Stomach (tissue), 9 donors: ENCODE results near the gene GALNT5. TPM values are rescaled to one million over a fixed set of nuclear protein-coding genes. Genes with fewer than 3 reads are reported as not detected.
A peak's percentile ranks its signal among the peaks of the same experiment; 100 is the strongest.

Experiments used
- DNase-seq, 2 donors: peaks; one replicate each; pipeline versions ENCODE4 v3.0.0 to v3.0.0-alpha.2; 2013 to 2019
- H3K27ac ChIP-seq, 5 donors: fragments of 200-600 bp in 4 of 5; sonication (generic) in 4 of 5; one replicate each; pipeline ENCODE4 v1.5.1; 2013 to 2019; ENCODE audit warnings: mild to moderate bottlenecking in 1 of 5, moderate library complexity in 1 of 5
- H3K27me3 ChIP-seq, 3 donors: fragments of 200-600 bp; sonication (generic); one replicate each; pipeline ENCODE4 v1.5.1; 2017 to 2019; ENCODE audit warnings: mixed run types in 1 of 3
- H3K36me3 ChIP-seq, 4 donors: fragments of 200-600 bp; sonication (generic); 1 replicate in 3 of 4; 2 replicates in 1 of 4; pipeline ENCODE4 v1.5.1; 2016 to 2019
- H3K4me1 ChIP-seq, 4 donors: fragments of 200-600 bp; sonication (generic); one replicate each; pipeline ENCODE4 v1.5.1; 2016 to 2019
- H3K4me3 ChIP-seq, 4 donors: fragments of 200-600 bp; sonication (generic) in 3 of 4; one replicate each; pipeline ENCODE4 v1.5.1; 2016 to 2019; ENCODE audit warnings: mild to moderate bottlenecking in 1 of 4
- H3K9me3 ChIP-seq, 4 donors: fragments of 200-600 bp; sonication (generic); one replicate each; pipeline ENCODE4 v1.5.1; 2016 to 2019
- EP300 ChIP-seq: sonication (generic); formaldehyde crosslinking; IDR thresholded peaks from one replicate; pipeline ENCODE4 v1.6.1; 2017; ENCODE audit warnings: antibody characterized with exemption
- POLR2A ChIP-seq, 4 donors: fragments of 450-650 bp; IDR thresholded peaks; one replicate each; pipeline ENCODE4 v1.6.1; 2016; ENCODE audit warnings: antibody characterized with exemption in 4 of 4, control low read depth in 2 of 4, mild to moderate bottlenecking in 1 of 4, moderate library complexity in 1 of 4
- POLR2AphosphoS5 ChIP-seq, 3 donors: sonication (generic); formaldehyde crosslinking; IDR thresholded peaks; one replicate each; pipeline ENCODE4 v1.6.1; 2016; ENCODE audit warnings: antibody characterized with exemption in 3 of 3
- WGBS, 5 donors: extraction: QIAGEN DNeasy Blood & Tissue Kit in 3 of 5; methylation state at CpG; one replicate each; pipeline versions ENCODE4 v1.1.5 to v1.1.7; 2013 to 2018; 5-methylcytosine and 5-hydroxymethylcytosine counted together
- intact Hi-C: fragments of 100-400 bp; cut with DNase I; formaldehyde crosslinking; loops from one replicate; pipeline ENCODE4 v1.15.1; 2023; ENCODE audit warnings: low total_unique reads
- polyA plus RNA-seq, 3 donors: library from polyadenylated mRNA; stranded (reverse); fragments of 200-250 nt; gene quantifications; one replicate each; pipeline ENCODE4 v1.2.3, GENCODE V29; 2013
- total RNA-seq, 5 donors: library from RNA; depleted of rRNA; stranded (reverse); fragments of >200 nt; gene quantifications; one replicate each; pipeline versions ENCODE4 v1.1.0 to v1.2.3, GENCODE V29; 2014 to 2016
- TF ChIP-seq, protein P1 (sequence below), 7 experiments: fragments of 450-650 bp in 4 of 7; fragments of 200-600 bp in 3 of 7; sonication (generic) in 3 of 7; IDR thresholded peaks; one replicate each; pipeline ENCODE4 v1.5.1; 2016 to 2019; ENCODE audit warnings: antibody characterized with exemption in 7 of 7, control low read depth in 2 of 7, mild to moderate bottlenecking in 1 of 7
- donor health status: healthy with polysubstance abuse.
- donor health status: Bipolar disorder and iron deficiency.
- donor health status: healthy.

Gene GALNT5
- total and polyA plus RNA-seq, 8 donors = 1.1 to 27.5 (median 2.3) TPM

DNA sequence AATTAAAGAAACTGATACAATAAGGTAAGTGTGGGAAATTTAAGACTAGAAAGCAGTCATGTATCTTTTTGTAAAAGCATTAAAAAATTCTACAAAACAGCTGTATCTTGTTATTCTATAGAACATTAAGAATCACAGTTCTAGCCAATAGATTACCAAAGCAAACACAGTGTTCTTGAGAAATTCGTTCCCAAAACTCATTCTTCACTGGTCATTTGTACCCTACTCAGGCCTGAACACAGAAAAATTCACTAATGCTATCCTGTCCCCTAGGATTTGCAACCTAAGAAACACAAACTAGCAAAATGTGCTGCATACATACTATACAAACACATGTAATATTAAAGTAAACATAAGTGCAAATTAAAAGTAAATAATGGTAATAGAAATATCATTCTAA is 39.0 kb downstream of the GALNT5 start:
- Histone ChIP-seq H3K27me3 (no peaks in the 10 kb centered on the region), H3K4me1 (peaks cover 0 to 4% (median 2%) of the 10 kb centered on the region in 4 donors), H3K4me3 (no peak overlapping the region), H3K9me3 (no peaks in the 10 kb centered on the region), H3K27ac (no peak overlapping the region), H3K36me3 (no peaks in the 10 kb centered on the region)
- intact Hi-C loops = no loop called here
- TF ChIP-seq POLR2A (IDR thresholded peaks at IDR 0.05) (no peak), EP300 (no peak), POLR2AphosphoS5 (IDR thresholded peaks at IDR 0.05) (no peak)
- TF ChIP-seq, protein P1, sequence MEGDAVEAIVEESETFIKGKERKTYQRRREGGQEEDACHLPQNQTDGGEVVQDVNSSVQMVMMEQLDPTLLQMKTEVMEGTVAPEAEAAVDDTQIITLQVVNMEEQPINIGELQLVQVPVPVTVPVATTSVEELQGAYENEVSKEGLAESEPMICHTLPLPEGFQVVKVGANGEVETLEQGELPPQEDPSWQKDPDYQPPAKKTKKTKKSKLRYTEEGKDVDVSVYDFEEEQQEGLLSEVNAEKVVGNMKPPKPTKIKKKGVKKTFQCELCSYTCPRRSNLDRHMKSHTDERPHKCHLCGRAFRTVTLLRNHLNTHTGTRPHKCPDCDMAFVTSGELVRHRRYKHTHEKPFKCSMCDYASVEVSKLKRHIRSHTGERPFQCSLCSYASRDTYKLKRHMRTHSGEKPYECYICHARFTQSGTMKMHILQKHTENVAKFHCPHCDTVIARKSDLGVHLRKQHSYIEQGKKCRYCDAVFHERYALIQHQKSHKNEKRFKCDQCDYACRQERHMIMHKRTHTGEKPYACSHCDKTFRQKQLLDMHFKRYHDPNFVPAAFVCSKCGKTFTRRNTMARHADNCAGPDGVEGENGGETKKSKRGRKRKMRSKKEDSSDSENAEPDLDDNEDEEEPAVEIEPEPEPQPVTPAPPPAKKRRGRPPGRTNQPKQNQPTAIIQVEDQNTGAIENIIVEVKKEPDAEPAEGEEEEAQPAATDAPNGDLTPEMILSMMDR (IDR thresholded peaks at IDR 0.05) = no peak
- 9 to 36% (median 15%) methylated on average over 1 of the region's 1 CpG for WGBS, 5 donors
- DNase-seq = peak in 1 of 2 donors; percentile 26

DNA sequence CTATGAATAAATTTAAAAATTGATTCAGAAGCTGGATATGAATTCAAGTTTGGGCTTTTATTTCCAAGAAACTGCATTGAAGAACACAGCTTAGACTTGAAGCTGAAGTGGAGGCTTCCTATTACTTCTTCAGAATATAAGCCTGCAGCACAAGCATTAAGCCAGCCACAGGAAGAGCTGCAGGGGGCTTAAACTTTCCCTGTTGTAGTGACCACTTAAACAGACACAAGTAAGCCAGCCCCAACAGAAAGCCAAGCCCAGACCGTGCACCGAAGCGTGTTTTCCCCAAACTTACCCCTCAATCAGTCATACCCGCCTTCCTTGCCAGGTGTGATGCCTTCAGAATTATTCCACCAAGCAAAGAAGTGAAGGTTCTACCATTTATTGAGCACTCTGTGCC is 39.5 kb downstream of the GALNT5 start:
- no peaks in the 10 kb centered on the region for H3K9me3 ChIP-seq
- DNase-seq = no peak
- no peak overlapping the region for H3K27ac ChIP-seq
- whole genome bisulfite sequencing, 5 donors = 92 to 96% (median 94%) methylated on average over 4 of the region's 4 CpGs
- no peaks in the 10 kb centered on the region for H3K27me3 ChIP-seq
- TF ChIP-seq POLR2A (IDR thresholded peaks at IDR 0.05) (no peak), POLR2AphosphoS5 (IDR thresholded peaks at IDR 0.05) (no peak), EP300 (no peak)
- TF ChIP-seq, protein P1 (IDR thresholded peaks at IDR 0.05) = no peak
- H3K4me1 ChIP-seq = peaks cover 0 to 4% (median 2%) of the 10 kb centered on the region in 4 donors
- H3K4me3 ChIP-seq = no peak overlapping the region
- intact Hi-C loops = no loop called here
- no peaks in the 10 kb centered on the region for H3K36me3 ChIP-seq

DNA sequence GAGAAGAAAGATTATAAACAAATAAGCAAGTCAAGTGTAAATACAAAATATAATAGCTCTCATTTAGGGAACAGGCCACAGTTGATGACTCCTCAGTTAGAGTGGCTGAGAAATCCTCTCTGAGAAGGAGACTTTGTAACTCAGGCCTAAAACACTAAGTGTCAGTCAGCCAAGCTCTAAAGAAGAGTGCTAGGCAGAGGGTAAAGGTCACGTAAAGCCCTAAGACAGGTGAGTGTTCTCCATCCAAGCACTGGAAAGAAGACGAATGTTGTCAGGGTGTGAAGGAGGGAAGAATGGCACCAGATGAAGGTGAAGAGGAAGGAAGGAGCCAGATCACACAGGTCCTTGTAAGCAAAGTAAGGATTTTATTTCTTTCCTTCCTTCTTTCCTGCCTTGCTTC is 43.8 kb downstream of the GALNT5 start:
- TF ChIP-seq EP300 (no peak), POLR2A (IDR thresholded peaks at IDR 0.05) (no peak), POLR2AphosphoS5 (IDR thresholded peaks at IDR 0.05) (no peak)
- TF ChIP-seq, protein P1 (IDR thresholded peaks at IDR 0.05) = no peak
- H3K4me1 ChIP-seq = peaks cover 0 to 5% (median 2%) of the 10 kb centered on the region in 4 donors
- H3K36me3 ChIP-seq = no peaks in the 10 kb centered on the region
- H3K27ac ChIP-seq = no peak overlapping the region
- WGBS, 5 donors = 72 to 88% (median 82%) methylated on average over 2 of the region's 2 CpGs
- intact Hi-C loops = no loop called here
- no peak overlapping the region for H3K4me3 ChIP-seq
- no peak for DNase-seq
- no peaks in the 10 kb centered on the region for H3K27me3 ChIP-seq
- no peaks in the 10 kb centered on the region for H3K9me3 ChIP-seq

DNA sequence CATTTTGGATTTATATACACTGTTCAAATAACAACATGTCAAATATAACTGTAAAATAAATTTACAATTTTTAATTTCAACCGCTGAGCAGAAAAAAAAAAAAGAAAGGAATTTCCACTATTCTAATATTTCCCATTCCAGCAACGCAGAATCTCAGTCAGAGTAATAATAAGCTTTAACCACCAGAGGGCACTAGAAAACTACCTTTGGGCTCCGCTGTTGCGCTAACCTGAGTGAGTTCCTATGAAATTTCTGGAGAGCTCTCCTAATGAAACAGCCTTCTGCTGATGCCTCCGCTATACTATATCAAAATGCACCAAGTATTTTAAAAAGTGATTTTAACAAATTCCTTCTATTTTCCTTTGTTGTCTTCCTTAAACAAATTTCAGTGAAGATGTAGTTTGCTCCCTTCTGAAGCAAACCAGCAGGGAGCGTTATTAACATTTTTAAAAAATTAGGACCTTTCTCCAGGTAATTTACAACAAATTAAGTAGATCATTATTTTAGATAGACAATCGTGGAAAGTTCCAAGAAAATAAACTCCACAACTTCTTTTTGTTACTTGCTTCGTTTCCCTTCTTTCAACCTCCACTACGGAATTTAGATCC is 45.1 kb downstream of the GALNT5 start:
- DNase-seq = peak in 1 of 2 donors; percentile 80
- no peaks in the 10 kb centered on the region for H3K9me3 ChIP-seq
- WGBS, 5 donors = 32 to 35% (median 32%) methylated on average over 9 of the region's 9 CpGs
- TF ChIP-seq POLR2AphosphoS5 (IDR thresholded peaks at IDR 0.05) = no peak
- TF ChIP-seq, protein P1 (IDR thresholded peaks at IDR 0.05) = peak in 5 of 7 experiments; percentile 39 to 72 (median 66)
- intact Hi-C loops = no loop called here
- no peaks in the 10 kb centered on the region for H3K36me3 ChIP-seq
- no peak overlapping the region for H3K4me3 ChIP-seq
- peaks cover 0 to 5% (median 0%) of the 10 kb centered on the region in 4 donors for H3K4me1 ChIP-seq
- no peak overlapping the region for H3K27ac ChIP-seq
- no peaks in the 10 kb centered on the region for H3K27me3 ChIP-seq
